GM11168 (cell line): ENCODE data around the gene KIAA0040.

Experiments
- in situ Hi-C: fragments of 300-500 bp; cut with MboI; formaldehyde crosslinking; loops from one replicate; pipeline ENCODE4 v1.12.0; 2022; ENCODE audit warnings: low sequenced_read_pairs; ENCODE audit not compliant: unreplicated experiment

KIAA0040 gene

DNA sequence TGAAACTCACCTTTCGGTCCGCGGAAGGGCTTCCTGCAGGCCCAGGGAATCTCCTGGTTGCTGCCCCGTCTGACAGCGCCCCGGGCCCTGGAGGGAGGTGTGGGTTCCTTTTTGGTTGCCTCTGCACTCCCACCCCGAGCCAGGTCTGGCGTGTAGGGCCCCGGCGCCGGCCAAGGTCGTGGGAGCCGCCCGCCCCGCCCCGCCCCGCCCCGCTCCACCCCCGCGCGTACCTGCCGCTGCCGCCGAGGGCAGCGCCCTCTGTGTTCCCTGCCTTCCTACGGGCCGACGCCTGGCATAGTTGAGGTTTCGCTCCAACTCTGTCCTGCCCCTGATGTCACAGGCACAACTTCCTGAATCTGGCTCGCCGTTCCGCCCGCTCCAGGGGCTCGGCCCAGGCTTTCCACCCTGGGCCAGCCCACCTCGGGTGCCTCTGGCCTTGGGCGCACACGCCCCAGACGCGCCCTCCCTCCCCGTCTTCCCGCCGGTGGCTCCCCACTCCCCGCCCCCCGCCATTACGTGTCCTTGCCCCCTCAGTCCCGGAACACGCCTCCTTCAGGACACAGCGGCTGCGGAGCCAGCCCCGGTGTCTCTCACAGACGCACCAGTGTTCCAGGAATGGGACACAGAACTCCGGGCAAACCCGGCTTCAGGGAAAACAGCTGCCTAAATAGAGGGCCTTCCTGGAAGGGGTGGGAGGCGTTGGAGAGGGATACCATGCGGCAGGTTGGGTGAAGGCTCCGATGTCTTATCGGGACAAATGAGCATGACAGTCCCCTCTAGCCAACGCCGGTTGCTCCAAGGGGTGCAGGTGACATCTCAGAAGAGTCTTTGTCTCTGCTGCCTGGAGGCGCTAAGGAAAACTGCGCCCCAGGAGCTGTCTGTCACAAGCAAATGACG, at the start of gene KIAA0040:
Gene KIAA0040, minus strand, starts transcription at position 147 of the 897 bp plus-strand sequence. CDS start 31,763 bp downstream, outside the sequence.
- in situ Hi-C loops: no loop called here

DNA sequence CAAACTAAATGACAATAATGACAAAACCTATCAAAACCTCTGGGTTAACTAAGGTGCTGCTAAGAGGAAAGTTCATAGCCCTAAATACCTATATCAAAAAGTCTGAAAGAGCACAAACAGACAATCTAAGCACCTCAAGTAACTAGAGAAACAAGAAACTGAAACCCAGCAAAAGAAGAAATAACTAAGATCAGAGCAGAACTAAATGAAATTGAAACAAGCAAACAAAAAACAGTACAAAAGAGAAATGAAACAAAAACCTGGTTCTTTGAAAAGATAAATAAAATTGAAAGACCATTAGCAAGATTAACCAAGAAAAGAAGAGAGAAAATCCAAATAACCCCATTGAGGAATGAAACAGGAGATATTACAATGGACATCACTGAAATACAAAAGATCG, 44.8 kb upstream of the KIAA0040 start:
- in situ Hi-C loops: no loop called here

DNA sequence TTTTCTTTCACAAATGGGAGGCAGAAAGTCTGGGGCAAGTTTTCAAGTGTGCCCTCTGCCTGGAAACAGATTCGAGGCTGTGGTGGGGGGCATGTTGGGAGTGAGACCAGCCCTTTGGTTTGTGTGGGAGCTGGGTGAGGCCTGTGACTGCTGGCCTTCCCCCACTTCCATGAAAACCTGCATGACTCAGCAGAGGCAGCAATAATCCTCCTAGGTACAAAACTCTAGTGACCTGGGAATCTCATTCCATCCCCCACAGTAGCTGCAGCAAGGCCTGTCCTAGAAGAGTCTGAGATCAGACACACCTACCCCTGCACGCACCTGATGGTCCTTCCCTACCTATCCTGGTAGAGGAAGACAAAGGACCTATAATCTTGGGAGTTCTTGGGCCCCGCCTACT, 42.1 kb upstream of the KIAA0040 start:
- in situ Hi-C loops: no loop called here

DNA sequence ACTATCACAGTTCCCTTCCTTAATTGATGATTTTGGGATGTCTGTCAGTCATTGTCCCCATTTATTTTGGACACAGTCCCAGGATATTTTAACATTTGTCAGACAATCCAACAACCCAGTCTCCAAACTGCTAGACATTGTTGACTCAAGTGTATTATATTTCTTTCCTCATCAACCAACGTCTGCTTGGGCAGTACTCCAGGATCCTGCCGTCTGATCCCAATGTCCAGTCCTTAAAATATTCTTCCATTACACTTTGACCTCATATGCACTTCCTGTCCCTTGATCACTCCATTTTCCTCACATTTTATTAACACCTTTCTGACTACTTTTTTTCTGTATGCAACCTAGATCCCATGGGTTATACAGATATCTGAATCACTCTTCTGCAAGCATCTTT, 39.8 kb upstream of the KIAA0040 start:
- in situ Hi-C loops: no loop called here

DNA sequence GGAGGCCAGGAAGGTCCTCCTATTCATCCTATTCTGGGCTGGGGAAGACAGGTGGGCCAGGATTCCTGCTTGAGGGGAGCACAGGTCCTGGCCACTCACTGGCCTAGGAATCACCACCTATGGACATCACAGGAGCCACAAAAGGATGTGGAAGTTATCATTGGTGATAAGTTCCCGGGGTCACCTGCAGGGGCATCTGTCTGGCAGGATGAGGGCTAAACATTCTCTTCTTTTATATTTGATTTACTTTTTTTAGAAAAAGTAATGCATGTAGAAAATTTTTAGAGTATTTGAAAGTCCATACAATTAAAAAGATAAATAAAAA, 33.2 kb upstream of the KIAA0040 start:
- in situ Hi-C loops: no loop called here

DNA sequence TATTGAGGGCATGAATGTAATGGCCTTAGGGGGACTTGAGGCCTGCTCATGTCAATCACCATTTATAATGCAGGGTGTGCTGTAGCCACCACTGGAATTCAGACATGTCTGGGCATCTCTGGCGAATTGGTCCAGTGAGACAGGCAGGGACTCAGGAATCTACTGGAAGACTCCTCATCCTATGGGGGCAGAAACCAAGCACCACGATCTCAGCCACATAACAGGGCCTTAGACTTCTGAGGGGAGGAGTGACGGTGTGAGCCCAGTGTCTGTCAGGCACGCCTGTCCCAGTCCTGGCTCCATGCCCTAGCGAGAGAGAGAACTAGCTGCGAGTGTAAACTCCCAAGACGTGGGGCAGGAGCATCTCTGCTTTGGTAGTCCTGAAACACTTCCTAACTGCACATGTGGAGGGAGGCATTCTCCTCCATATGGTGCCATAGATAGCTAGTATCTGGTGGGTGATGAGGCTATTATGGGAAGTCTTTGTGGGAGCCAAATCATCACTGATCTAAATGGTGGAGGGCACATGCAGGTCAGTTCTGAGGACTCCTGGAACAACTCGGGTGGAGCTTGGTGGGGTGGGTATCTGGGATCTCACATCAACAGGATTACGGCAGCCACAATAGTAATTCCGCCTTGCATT, 29.8 kb upstream of the KIAA0040 start:
- in situ Hi-C loops: no loop called here

DNA sequence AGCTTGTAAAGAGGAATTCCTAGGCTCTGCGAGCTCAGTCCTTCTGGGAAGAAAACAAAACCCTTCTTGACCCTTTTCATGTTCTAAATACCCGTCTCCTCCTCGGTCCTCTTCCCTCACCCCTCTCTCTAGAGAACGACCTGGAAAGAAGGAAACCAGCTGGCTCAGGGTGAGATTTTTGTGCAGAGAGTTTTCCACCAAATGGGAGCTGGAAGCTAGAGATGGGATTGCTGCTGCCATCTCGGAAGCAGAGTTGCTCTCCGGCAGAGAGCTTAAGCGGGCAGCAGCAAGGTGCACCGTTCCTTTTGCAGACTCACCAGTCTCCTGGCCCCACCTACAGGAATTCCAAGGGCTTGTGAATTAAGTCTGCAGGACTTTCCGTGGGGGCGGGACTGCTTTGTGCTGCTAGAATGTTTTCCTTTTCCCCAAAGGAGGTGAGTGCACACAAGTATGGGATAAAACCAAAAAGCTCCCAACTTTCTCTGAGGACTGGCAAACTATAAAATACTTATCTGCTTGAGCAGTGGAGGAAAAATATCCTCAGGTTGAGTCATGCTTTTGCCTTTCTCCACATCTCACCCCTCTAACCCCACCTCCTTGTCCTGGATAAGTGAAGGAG, 29.1 kb upstream of the KIAA0040 start:
- in situ Hi-C loops: no loop called here

DNA sequence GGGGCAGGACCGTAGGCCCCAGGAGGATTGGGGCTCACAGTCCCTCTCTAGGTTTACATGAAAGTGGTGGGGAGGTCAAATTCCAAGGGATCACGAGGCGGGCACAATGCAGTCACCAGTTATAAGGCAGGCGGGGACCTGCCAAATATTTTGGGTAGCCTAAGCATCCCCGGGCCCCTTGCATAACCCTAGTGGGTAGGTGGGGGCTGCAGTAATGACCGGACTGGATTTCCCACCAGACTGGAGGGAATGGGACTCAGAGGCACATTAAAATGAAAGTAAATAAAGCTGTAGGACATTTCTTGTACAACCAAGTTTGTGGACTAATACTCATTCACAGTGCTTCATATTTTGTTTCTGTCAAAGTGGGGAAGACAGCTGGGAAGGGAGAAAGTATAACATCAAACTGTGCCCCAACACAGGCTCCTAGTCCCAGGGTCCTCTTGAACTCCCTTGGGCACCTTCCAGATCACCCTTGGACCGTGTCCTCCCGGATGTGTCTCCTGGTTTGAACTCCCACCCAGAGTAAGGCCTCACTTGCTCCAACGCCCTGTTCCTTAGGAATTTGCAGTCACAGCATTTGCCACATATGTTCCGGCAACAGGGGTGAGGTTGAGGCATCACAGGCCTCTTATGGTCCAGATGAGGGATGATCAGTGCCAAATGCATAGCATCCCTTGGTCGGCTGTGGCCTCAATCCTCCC, 28.4 kb upstream of the KIAA0040 start:
- in situ Hi-C loops: no loop called here

DNA sequence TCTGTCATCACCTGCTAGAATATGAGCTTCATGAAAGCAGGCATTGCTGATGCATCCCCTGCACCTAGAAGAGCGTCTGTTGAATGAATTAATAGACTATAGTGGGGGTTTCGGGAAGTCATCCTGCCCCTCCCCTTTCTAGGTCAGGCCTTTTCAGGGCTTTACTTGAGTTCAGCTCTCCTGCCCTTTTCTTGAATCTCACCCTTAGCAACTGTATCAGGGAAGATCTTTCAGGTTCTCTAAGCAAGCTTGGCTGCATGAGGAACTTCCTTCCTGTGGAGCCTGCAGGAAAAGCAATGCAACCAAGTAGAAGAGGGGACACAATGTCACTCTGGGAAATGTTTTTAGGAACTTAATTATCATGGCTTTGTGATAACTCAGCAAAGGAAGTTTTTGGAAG, 27.2 kb upstream of the KIAA0040 start:
- in situ Hi-C loops: no loop called here

DNA sequence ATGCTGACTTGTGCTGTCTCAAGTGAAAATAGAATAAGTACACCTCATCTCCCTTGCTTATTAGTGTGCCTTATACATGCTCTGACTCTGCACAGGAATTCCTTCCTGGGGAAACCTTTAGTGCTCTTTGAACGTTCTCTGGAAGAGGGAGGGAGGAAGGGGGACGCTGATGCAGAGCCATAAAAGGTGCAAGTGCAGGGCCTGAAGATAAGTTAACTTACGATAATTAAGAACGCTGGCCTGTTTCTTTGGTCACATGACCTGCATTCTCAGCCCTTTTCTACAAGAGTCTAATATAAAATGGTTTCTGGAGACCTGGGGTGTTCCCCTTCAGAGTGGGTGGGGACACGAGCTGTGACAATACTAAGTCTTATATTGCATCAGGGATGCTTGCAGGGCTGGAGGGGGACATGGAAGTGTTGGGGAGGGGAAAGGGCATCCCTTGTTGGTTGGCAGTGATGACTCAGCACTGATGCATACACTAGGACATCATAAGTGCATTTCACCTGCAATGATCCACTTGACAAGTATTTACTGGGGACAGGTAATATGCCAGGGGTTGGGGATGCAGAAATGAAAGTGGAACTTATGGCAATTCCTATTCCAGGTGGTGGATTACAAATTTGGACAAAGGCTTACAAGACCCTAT, 26.3 kb upstream of the KIAA0040 start:
- in situ Hi-C loops: no loop called here

DNA sequence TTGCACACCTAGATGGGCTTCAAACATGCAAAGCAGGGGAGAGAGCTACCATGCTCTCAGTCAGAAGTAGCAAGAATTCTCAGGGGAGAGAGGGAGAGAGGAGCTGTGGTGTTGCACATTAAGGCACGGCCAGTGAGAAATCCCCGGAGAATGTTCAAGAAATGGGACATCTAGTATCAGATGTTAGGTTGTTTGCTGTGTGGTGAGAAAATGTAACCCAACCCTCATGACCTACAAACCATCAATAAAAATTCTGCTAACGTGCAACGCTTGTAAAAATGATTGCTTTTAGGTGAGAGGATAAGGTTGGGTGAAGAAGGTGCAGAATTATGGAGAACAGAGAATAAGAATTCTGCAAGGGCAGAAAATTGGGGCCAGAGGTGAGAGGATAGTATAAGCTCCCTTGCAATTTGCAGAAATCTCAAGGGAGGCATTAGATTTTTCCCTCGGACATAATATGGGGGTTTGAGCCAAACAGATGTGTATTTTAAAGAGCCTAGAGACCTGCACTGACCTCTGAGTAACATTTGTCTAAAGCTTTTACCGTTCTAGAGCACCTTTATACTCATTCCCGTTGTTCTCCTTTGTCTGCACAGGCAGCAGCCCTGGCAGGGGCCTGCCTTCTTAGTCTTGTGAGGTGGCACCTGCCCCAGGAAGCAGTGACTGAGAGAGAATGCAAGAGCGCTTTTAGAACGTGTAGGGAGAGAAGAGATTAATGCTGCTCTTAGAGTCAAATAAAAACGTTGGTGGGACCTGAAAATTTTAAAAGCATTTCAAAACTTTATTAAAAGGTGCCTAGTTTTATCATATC, 25.4 kb upstream of the KIAA0040 start:
- in situ Hi-C loops: no loop called here

DNA sequence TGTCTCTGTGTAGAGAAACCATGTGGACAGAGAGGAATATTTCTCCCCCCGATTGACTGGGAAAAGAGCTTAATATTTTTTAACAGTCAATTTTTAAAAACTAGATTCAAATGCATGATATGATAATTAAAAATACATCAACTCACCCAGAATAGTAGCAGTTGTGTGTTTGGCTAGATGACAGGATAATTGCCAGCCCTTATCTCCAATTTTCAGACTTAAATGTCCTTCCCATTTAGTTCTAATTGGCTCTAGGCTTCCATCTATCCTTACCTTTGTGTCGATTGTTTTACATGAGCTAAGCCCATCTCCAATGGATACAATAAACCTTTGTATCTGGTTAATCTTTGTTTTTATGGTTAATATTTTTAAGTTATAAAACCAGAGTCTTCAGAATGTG, 23.9 kb upstream of the KIAA0040 start:
- in situ Hi-C loops: no loop called here

DNA sequence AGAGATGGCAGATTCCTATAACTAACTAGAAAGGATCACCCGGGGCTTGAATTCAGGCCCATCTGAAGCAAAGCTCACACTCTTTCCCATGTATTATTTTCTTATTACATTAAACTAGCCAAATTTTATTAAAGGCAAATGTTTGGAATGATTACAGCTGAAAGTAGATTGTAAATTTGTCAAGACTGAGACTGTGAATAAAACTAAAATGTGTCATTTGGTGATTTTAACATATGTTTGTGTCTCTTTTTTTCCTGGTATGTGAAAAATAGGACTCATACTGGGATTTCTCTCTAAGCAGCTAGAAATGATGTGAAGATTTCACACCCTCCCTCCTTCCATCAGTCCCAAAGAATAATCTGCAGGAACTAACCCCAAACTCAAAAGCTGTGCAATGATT, 19.1 kb upstream of the KIAA0040 start:
- in situ Hi-C loops: no loop called here

DNA sequence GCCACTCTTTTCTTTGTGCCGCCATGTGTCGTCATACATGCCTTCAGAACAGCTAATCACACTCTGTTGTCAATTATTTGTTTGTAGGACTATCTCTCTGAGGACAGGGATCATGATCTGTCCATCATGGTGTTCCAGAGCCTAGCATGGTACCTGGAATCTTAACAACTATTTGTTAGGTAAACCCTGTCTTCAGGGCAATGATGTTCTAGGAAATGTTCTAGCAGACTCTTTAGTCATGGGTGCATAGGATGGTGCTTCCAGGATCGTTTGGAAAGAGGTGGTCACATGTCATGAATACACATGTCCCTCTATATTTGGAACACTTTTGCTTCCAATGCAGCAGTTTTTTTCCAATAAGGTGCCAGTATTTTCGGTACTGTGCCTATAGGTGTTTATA, 18.2 kb upstream of the KIAA0040 start:
- in situ Hi-C loops: no loop called here

DNA sequence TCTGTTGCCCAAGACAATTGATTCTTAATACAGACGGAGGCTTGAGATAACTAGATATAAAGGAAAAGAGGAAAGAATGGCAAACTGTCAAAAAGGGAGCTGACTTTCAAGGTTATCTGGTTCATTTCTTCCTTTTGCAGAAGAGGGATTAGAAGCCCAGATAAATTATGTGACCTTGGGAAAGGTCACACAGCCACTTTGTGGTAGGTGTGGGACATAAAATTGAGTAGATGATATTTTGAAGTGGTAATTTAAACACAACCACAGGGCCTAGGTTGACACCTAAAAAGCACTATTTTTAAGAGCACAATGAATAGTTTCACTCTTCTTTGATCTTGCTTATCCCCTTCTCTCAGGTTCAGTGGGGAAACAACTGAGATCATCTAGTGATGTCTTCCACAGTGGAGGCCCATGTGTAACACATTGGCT, 16.9 kb upstream of the KIAA0040 start:
- in situ Hi-C loops: no loop called here

DNA sequence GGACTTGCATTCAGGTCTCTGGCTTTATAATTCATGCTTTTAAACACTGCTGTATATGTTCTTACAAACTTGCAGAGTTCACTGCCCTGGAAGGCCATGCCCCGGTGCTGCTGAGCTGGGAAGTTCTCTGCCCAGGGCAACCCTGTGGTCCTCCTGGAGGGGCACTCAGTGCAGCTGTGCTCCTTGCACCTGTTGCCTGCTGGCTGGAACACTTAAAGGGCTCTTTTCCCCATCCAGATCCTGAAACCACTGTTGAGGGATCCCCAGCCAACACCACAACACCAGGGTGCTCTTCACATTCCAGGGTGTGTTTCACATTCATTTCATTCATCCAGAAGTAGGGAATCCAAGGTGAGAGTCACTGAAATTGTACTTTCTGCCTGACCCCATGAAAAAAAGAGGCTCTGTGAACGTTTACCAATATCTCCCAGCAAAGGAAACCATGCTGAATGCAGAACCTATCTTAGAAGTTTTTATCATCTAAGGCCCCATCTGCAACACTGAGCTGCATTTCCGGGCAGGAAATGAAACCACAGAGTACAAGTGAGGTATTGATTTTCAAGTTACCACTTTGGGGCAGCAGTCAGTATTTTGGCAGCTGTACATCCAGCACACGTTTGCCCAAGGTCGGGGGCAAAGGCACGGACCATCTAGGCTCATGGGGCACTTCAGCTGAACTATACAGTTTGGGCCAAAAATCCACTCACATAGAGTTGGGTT, 16.4 kb upstream of the KIAA0040 start:
- in situ Hi-C loops: no loop called here

DNA sequence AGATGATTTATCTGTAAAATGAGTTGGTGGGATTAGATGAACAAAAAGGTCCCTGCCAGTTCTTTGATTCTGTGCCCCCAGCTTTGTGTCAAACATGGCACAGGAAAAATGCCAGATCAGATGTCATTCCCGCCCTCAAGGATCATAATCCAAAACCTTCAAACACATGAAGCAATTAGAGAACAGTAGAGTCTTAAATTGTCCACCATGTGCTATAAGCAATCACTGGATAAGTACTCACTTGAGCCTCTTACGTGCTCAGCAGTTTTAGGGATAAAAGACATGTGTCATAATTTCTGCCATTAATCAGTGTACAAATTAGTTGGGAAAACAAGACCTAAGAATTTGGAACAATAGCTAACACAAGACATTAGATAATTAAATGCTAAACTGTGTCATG, 15.4 kb upstream of the KIAA0040 start:
- in situ Hi-C loops: no loop called here

DNA sequence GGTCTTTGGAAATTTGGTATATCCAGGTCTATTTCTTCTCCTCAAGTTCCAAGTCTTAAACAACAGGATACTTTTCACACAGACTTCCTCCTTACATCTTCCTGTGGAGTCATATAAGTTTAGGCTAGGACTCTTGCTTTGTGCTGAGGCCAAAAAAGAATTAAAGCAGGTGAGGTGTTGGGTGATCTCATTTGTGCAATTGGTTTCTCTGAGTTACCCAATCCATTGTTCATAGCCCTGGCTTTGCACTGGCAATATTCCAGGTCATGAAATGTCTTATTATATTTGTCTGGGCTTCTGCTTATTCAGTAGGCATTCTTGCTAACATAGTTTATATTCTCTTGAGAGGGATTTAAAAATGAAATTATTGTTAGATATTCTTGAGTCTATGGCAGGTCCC, 14.1 kb upstream of the KIAA0040 start:
- in situ Hi-C loops: no loop called here

DNA sequence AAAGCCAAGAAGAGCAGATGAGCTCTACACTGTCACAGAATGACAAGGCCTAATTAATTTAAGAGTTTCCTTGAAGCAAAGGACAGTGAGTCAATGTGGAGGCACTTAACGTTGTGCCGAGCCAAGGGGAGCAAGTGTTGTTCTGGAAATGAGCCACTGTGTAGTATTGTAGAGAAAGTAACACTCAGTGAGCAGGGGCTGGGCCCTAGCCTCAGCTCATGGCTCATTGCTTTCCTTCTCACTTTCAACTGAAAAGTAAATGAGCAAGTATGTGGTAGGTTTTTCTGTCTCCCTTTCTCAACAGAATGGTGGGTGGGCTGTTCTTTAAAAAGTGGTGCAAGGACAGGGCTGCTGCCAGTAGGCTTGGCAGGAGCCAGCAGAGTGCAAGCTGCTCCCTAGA, 11.8 kb upstream of the KIAA0040 start:
- in situ Hi-C loops: no loop called here
